ENCODE data around the gene TMC8.

Gene TMC8

DNA sequence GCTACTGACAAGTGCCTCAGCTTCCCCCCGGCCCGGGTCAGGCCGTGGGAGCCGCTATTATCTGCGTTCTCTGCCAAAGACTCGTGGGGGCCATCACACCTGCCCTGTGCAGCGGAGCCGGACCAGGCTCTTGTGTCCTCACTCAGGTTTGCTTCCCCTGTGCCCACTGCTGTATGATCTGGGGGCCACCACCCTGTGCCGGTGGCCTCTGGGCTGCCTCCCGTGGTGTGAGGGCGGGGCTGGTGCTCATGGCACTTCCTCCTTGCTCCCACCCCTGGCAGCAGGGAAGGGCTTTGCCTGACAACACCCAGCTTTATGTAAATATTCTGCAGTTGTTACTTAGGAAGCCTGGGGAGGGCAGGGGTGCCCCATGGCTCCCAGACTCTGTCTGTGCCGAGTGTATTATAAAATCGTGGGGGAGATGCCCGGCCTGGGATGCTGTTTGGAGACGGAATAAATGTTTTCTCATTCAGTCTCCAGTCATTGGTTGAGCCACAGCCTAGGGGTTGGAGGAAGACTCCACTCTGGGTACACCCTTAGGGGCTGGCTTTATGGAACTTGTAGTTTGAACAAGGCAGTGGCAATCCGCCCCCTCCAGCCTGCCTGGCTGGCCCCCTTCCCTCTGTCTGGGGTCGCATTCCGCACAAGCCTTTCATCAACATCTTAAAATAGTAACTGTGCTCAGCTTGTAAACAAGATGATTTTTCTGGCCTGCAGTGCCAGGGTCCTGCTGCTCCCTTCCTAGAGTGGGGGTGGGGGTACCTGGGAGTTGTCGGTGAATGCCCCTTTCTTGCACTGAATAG, 41.9 kb downstream of the TMC8 start (continued):
- TF ChIP-seq ZNF184 (tag by site-specific recombination; IDR thresholded peaks at IDR 0.05) = no peak
- peak; percentile 73 for TF ChIP-seq OSR2 (tag by site-specific recombination; IDR thresholded peaks at IDR 0.05)
- no peak for TF ChIP-seq KLF9 (tag by site-specific recombination; IDR thresholded peaks at IDR 0.05; ENCODE audit: low read depth)
- peak; percentile 49; the same call in 1 of the 2 replicates for TF ChIP-seq ZSCAN30 (tag by site-specific recombination; IDR thresholded peaks at IDR 0.05)
- peak; percentile 51 for TF ChIP-seq PATZ1 (tag by site-specific recombination; IDR thresholded peaks at IDR 0.05)
- peak; percentile 16; the same call in 1 of the 2 replicates for TF ChIP-seq KLF8 (tag by site-specific recombination; IDR thresholded peaks at IDR 0.05)
- peak; percentile 46; the same call in 1 of the 2 replicates for TF ChIP-seq SCRT2 (tag by site-specific recombination; IDR thresholded peaks at IDR 0.05)
- no peak for TF ChIP-seq ZNF701 (tag by site-specific recombination; IDR thresholded peaks at IDR 0.05)
- TF ChIP-seq ZSCAN16 (tag by site-specific recombination; IDR thresholded peaks at IDR 0.05) = no peak
- no peak for TF ChIP-seq ZNF426 (tag by site-specific recombination; IDR thresholded peaks at IDR 0.05)
- TF ChIP-seq, protein P1, sequence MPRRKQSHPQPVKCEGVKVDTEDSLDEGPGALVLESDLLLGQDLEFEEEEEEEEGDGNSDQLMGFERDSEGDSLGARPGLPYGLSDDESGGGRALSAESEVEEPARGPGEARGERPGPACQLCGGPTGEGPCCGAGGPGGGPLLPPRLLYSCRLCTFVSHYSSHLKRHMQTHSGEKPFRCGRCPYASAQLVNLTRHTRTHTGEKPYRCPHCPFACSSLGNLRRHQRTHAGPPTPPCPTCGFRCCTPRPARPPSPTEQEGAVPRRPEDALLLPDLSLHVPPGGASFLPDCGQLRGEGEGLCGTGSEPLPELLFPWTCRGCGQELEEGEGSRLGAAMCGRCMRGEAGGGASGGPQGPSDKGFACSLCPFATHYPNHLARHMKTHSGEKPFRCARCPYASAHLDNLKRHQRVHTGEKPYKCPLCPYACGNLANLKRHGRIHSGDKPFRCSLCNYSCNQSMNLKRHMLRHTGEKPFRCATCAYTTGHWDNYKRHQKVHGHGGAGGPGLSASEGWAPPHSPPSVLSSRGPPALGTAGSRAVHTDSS (tag by site-specific recombination; IDR thresholded peaks at IDR 0.05) = peak; percentile 20; the same call in 1 of the 2 replicates
- TF ChIP-seq ZNF777 (tag by site-specific recombination; IDR thresholded peaks at IDR 0.05; ENCODE audit: borderline replicate concordance) = no peak
- no peak for TF ChIP-seq HOXC10 (CRISPR knock-in tag; IDR thresholded peaks at IDR 0.05)
- no peak for TF ChIP-seq PRDM2 (tag by site-specific recombination; IDR thresholded peaks at IDR 0.05; ENCODE audit: borderline replicate concordance)
- no peak for TF ChIP-seq ZNF350 (tag by site-specific recombination; IDR thresholded peaks at IDR 0.05)
- TF ChIP-seq PRDM10 (tag by site-specific recombination; IDR thresholded peaks at IDR 0.05) = peak; percentile 75
- TF ChIP-seq ZNF416 (tag by site-specific recombination; IDR thresholded peaks at IDR 0.05) = no peak
- peak; percentile 91 for TF ChIP-seq GLIS1 (tag by site-specific recombination; IDR thresholded peaks at IDR 0.05)
- TF ChIP-seq ZNF140 (tag by site-specific recombination; IDR thresholded peaks at IDR 0.05) = no peak
- peak; percentile 67 for TF ChIP-seq GLIS2 (tag by site-specific recombination; IDR thresholded peaks at IDR 0.05)
- TF ChIP-seq ZNF341 (tag by site-specific recombination; IDR thresholded peaks at IDR 0.05; ENCODE audit: low read depth) = peak; percentile 70
